GM12892 (cell line): ENCODE measurements around the gene ARHGEF10L.

Experiments used
- DNase-seq: peaks from one replicate; pipeline ENCODE4 v3.0.0; 2011; ENCODE audit not compliant: insufficient read length
- FAIRE-seq: peaks from 2 replicates; lab custom pipeline; 2011; peaks lifted over from hg19 to GRCh38; lab: Jason Lieb, UNC
- POLR2A ChIP-seq: IDR thresholded peaks from 2 replicates; pipeline ENCODE4 v1.6.1; 2011; ENCODE audit warnings: low read depth, low read length, control low read depth
- POLR2AphosphoS5 ChIP-seq: IDR thresholded peaks from 2 replicates; pipeline ENCODE4 v1.6.1; 2011; ENCODE audit warnings: low read depth, low read length, control low read depth
- TAF1 ChIP-seq: IDR thresholded peaks from 2 replicates; pipeline ENCODE4 v1.6.1; 2011; ENCODE audit warnings: low read depth, mild to moderate bottlenecking, control low read depth, low read length, borderline replicate concordance

The ARHGEF10L gene

DNA sequence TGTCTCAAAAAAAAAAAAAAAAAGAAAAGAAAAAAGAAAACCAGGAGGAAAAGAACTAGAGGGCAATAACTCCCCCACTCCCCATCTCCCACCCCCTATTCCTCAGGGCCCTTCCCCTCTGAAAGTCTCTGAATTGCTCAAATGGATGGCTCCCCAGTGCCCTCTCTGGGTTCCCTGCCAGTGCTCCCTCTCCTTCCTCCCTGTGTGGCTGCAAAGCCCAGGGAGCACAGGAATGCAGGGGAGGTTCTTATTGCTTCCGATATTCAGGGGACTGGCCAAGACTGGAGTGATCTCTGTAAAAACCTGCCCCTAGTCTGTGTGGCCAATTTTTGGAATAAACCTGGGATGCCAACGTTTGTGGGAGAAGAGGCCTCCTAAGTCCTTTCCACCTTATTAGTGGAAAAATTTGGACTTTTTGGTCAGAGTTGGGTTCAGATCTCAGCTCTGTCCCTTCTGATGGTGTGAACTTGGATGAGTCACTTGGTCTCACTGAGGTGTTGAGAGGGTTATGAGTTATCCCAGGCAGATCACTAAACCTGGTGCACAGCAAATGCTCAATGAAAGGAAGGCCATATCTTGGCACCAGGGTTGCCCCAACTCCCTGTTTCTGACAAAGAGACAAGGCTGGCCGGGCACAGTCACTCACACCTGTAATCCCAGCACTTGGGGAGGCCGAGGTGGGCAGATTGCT is 13.4 kb upstream of the ARHGEF10L start:
- TF ChIP-seq TAF1 (no peak), POLR2AphosphoS5 (no peak), POLR2A (no peak)
- FAIRE-seq: no peak
- no peak for DNase-seq

DNA sequence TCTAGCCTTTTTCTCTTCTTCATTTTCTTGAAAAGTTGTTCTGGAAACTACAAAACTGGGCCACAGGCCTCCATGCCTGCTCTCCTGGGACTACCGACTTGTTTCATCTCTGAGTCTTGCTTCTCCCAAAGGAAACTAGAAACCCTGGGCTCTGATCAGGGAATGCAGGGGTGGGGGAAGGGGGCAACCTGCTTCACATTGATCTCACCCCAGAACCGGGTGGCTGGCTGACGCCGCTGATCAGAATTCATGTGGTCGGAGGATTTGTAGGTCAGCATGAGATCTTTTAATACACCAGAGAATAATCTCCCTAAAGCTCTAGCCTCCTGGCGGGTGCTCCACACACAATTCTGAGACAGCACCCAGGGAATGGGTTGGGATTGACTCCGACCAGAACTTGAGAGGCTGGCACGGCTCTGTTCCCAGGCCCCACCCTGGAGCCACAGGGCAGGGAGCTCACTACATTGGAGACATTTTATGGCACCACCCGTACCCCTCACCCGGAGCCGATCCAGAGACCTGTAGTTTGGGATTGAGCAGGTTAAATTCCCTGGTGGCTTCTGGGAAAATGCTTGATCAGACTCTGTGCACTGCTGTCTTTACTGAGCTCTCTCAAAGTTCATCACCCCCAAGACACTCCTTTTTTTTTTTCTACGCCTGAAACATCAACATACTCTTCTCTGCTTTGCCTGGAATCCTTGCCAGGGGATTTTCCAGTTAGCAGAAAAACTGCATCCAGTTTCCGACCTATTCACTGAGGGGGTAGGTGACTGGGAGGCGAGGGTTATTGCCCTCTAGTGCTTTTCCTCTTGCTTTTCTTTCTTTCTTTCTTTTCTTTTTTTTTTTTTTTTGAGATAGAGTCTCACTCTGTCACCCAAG is 12.2 kb upstream of the ARHGEF10L start:
- DNase-seq (no peak), FAIRE-seq (no peak)
- no peak for TF ChIP-seq TAF1
- TF ChIP-seq POLR2AphosphoS5: no peak
- no peak for TF ChIP-seq POLR2A

DNA sequence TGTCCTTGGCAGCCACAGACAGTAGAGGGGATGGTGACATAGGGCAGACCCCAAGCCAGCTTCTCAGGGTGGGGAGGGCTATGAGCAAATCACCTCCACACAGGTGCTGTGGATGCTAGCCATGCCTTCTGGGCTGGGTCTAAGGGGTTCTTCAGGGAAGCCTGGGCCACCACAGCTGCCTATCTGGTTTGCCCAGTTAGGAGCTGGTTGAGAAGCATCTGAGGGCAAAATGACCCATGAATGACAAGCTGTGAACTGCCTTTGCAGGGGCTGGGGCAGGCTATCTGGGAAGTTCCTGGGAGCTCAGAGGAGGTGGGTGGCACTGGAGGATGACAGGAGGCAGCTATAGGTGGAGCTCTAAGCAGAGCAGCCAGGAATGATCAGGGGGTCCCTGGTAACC is 10.1 kb upstream of the ARHGEF10L start:
- FAIRE-seq: no peak
- TF ChIP-seq POLR2A: no peak
- TF ChIP-seq TAF1: no peak
- no peak for TF ChIP-seq POLR2AphosphoS5
- DNase-seq: no peak

DNA sequence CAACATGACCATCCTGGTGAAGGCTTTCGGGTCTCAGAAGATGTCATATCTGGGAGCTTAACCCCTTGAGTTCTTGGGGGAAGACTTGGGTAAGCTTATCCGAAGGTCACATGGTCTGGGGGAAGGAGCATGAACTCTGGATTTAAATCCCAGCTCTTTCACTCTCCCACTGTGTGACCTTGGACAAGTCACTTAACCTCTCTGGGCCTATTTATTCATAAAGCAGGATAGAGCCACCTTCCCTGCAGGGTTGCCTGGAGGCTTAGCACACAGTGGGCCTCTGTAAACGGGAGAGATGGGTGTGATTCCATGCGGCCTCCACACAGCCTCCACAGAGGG is 8.2 kb upstream of the ARHGEF10L start:
- no peak for FAIRE-seq
- DNase-seq: no peak
- TF ChIP-seq POLR2A: no peak
- TF ChIP-seq POLR2AphosphoS5: no peak
- TF ChIP-seq TAF1: no peak

- FAIRE-seq (no peak), DNase-seq (no peak)
- TF ChIP-seq POLR2A: no peak
- TF ChIP-seq POLR2AphosphoS5: no peak
- no peak for TF ChIP-seq TAF1
Observed at GRCh38 chr1:17531682-17532487, 7.6 kb upstream of the ARHGEF10L start.

GRCh38 chr1:17533201-17533600 is 6.3 kb upstream of the ARHGEF10L start:
- no peak for DNase-seq
- no peak for TF ChIP-seq TAF1
- TF ChIP-seq POLR2A: no peak
- no peak for FAIRE-seq

DNA sequence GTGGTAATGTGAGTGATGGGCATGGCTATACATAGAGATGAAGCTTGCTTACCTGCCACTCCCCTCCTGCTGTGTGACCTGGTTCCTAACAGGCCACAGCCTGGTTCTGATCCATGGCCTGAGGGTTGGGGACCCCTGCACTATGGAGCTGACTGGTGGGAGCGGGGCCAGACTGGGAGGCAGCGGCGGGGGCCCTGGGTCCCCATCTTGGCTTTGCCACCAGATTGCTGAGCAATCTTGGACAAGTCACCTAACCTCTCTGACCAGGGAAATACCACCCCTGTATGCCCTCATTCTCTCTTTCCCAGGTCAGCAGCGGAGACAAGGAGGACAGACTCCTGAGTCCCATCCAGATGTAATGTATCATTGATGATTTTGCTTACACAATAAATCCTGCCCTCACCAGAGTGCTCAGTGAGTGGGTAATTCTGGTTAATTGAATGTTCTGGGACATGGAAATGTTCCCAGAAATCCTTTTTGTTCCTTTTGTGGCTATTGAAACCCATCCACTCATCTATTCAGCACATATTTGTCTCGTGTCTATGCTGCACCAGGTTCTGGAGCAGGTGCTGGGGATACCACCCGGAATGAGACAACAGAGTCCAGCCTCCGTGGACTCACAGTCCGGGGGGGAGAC is 4.1 kb upstream of the ARHGEF10L start:
- DNase-seq (no peak), FAIRE-seq (no peak)
- TF ChIP-seq TAF1 (no peak), POLR2A (no peak), POLR2AphosphoS5 (no peak)

DNA sequence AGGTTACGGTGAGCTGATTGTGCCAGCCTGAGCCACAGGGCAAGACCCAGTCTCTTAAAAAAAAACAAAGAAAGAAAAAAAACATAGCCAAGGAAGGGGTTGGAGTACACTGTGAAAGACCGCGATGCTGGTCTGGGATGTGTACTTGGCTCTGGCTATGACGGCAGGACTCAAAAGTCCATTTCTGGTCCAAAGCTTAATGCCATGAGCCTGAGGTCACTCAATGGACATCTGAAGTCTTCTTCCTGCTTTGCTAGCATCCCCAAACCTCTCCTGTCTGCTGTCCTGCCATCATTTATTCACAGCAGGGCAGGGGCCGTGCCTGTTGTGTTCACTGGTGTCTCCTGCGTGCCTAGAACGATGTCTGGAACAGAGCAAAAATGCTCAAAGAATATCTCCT is 1.5 kb upstream of the ARHGEF10L start:
- DNase-seq: no peak
- no peak for FAIRE-seq
- no peak for TF ChIP-seq POLR2AphosphoS5
- TF ChIP-seq TAF1: no peak
- TF ChIP-seq POLR2A: no peak

GRCh38 chr1:17538428-17539117 is 925 bp upstream of the ARHGEF10L start:
- DNase-seq: no peak
- no peak for TF ChIP-seq TAF1
- FAIRE-seq: no peak

GRCh38 chr1:17539118-17539476 is 401 bp upstream of the ARHGEF10L start:
- DNase-seq (no peak), FAIRE-seq (no peak)
- TF ChIP-seq TAF1: no peak
- TF ChIP-seq POLR2AphosphoS5: no peak
- no peak for TF ChIP-seq POLR2A

- FAIRE-seq: no peak
- no peak for DNase-seq
- TF ChIP-seq TAF1 (no peak), POLR2AphosphoS5 (no peak), POLR2A (no peak)
Observed at GRCh38 chr1:17540255-17541001, 930 bp downstream of the ARHGEF10L start.

GRCh38 chr1:17542645-17543044 is 3.1 kb downstream of the ARHGEF10L start:
- TF ChIP-seq POLR2A (no peak), TAF1 (no peak), POLR2AphosphoS5 (no peak)
- DNase-seq (no peak), FAIRE-seq (no peak)
